Measurements from ENCODE around the gene FKBP14. TPM values are rescaled to one million over a fixed set of nuclear protein-coding genes. Genes with fewer than 3 reads are reported as not detected.

Gene FKBP14
- total and polyA plus RNA-seq, 2 experiments from 2014 or later: 11.8 to 12.9 TPM

DNA sequence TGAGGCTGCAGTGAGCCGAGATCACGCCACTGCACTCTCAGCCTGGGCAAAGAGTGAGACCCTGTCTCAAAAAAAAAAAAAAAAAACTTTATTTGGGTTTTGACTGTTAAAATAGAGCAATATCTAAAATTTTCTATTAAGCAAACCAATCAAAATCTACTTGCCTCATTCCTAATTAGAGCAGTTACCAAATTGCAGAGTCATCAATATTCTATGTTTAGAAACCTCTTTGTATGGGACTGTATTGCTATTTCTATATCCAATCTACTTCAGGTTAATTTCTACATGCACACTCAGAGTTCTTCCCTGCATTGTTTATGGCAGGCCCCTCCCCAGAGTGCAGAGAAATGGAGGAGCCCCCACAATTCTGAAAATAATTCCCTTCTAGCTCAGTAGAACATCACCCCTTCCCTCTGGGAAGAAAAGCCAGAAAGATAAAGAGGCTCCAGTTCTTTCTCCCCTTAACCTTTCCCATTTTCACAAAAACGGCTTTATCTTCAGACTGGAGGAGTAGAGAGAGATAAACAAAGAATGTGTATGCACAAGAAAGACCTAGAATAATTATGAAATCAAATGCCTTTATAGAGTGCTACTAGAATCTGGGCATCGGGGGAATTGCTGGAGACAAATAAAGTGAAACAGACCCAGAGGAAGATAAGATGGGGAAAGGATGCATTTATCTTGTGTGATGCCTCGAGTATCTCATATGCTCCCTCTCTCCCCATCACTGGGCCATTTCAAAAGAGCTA, 54.8 kb downstream of the FKBP14 start (continued):
- TF ChIP-seq, protein P1, sequence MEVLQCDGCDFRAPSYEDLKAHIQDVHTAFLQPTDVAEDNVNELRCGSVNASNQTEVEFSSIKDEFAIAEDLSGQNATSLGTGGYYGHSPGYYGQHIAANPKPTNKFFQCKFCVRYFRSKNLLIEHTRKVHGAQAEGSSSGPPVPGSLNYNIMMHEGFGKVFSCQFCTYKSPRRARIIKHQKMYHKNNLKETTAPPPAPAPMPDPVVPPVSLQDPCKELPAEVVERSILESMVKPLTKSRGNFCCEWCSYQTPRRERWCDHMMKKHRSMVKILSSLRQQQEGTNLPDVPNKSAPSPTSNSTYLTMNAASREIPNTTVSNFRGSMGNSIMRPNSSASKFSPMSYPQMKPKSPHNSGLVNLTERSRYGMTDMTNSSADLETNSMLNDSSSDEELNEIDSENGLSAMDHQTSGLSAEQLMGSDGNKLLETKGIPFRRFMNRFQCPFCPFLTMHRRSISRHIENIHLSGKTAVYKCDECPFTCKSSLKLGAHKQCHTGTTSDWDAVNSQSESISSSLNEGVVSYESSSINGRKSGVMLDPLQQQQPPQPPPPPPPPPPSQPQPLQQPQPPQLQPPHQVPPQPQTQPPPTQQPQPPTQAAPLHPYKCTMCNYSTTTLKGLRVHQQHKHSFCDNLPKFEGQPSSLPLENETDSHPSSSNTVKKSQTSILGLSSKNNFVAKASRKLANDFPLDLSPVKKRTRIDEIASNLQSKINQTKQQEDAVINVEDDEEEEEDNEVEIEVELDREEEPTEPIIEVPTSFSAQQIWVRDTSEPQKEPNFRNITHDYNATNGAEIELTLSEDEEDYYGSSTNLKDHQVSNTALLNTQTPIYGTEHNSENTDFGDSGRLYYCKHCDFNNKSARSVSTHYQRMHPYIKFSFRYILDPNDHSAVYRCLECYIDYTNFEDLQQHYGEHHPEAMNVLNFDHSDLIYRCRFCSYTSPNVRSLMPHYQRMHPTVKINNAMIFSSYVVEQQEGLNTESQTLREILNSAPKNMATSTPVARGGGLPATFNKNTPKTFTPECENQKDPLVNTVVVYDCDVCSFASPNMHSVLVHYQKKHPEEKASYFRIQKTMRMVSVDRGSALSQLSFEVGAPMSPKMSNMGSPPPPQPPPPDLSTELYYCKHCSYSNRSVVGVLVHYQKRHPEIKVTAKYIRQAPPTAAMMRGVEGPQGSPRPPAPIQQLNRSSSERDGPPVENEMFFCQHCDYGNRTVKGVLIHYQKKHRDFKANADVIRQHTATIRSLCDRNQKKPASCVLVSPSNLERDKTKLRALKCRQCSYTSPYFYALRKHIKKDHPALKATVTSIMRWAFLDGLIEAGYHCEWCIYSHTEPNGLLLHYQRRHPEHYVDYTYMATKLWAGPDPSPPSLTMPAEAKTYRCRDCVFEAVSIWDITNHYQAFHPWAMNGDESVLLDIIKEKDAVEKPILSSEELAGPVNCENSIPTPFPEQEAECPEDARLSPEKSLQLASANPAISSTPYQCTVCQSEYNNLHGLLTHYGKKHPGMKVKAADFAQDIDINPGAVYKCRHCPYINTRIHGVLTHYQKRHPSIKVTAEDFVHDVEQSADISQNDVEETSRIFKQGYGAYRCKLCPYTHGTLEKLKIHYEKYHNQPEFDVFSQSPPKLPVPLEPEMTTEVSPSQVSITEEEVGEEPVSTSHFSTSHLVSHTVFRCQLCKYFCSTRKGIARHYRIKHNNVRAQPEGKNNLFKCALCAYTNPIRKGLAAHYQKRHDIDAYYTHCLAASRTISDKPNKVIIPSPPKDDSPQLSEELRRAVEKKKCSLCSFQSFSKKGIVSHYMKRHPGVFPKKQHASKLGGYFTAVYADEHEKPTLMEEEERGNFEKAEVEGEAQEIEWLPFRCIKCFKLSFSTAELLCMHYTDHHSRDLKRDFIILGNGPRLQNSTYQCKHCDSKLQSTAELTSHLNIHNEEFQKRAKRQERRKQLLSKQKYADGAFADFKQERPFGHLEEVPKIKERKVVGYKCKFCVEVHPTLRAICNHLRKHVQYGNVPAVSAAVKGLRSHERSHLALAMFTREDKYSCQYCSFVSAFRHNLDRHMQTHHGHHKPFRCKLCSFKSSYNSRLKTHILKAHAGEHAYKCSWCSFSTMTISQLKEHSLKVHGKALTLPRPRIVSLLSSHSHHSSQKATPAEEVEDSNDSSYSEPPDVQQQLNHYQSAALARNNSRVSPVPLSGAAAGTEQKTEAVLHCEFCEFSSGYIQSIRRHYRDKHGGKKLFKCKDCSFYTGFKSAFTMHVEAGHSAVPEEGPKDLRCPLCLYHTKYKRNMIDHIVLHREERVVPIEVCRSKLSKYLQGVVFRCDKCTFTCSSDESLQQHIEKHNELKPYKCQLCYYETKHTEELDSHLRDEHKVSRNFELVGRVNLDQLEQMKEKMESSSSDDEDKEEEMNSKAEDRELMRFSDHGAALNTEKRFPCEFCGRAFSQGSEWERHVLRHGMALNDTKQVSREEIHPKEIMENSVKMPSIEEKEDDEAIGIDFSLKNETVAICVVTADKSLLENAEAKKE (CRISPR knock-in tag; IDR thresholded peaks at IDR 0.05): no peak
- TF ChIP-seq ZNF331 (CRISPR knock-in tag; IDR thresholded peaks at IDR 0.05; ENCODE audit: low read depth): no peak
- no peak for TF ChIP-seq POLR2AphosphoS5 (IDR thresholded peaks at IDR 0.05; ENCODE audit: low read depth)
- TF ChIP-seq STAT1 (IDR thresholded peaks at IDR 0.05; ENCODE audit: unreplicated experiment): no peak

DNA sequence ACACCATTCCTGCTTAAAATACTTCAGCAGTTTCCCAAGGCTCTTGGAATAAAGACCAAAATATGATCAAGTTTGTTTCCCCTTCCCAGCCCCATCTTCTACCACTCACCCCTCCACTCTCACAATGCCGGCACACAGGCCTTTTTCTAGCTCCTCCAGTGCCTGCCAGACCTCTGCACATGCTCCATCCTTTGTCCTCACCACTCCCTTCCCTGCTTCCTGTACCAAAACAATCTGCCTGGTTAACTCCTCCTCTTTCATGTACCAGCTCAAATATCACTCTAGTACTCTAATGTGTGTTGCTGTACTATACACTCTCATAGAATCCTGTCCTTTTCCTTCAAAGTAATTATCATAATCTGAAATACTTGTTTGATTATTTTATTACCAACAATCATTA, 56.3 kb downstream of the FKBP14 start:
- peaks cover 12% of the 10 kb centered on the region for H3K36me3 ChIP-seq (ENCODE audit: insufficient read depth)
- Mint-ChIP-seq H3K4me3 (no peak overlapping the region), H3K27ac (no peak overlapping the region), H3K9me3 (peaks cover 3% of the 10 kb centered on the region; the same call in 1 of the 3 replicates), H3K4me1 (peaks cover 16% of the 10 kb centered on the region), H3K36me3 (ENCODE audit: low read depth) (peaks cover 9% of the 10 kb centered on the region), H3K27me3 (ENCODE audit: insufficient read depth, low read depth, poor library complexity) (peaks cover 5% of the 10 kb centered on the region)
- no peaks in the 10 kb centered on the region for H3F3A ChIP-seq (replicated peaks; ENCODE audit: low read depth)
- TF ChIP-seq STAT1 (IDR thresholded peaks at IDR 0.05; ENCODE audit: unreplicated experiment): no peak
- TF ChIP-seq ZNF114 (CRISPR knock-in tag; IDR thresholded peaks at IDR 0.05): no peak
- H3K4me3 ChIP-seq: no peak overlapping the region
- H3K27me3 ChIP-seq (ENCODE audit: insufficient read depth): no peaks in the 10 kb centered on the region
- no peaks in the 10 kb centered on the region for H3K9me2 ChIP-seq (ENCODE audit: insufficient read depth)
- H3K4me2 ChIP-seq: no peak overlapping the region
- peaks cover 16% of the 10 kb centered on the region for H3K4me1 ChIP-seq (ENCODE audit: insufficient read depth)
- H2AFZ ChIP-seq: no peak overlapping the region
- H4K20me1 ChIP-seq (replicated peaks; ENCODE audit: insufficient read depth): peaks cover 32% of the 10 kb centered on the region
- DNase-seq (ENCODE audit: low spot score) (no peak), ATAC-seq (peak; percentile 35; the same call in 1 of the 3 replicates)
- H3K27ac ChIP-seq (ENCODE audit: low read depth): no peak overlapping the region
- peaks cover 72% of the 10 kb centered on the region for H3K79me2 ChIP-seq (replicated peaks; ENCODE audit: insufficient read depth)
